Measurements from ENCODE around the gene CDC14A.
"Not testable (repeated sequence)": the region's sequence is repeated elsewhere in the genome, so short reads cannot be mapped to it uniquely, and the experiment has no call there.

CDC14A gene

DNA sequence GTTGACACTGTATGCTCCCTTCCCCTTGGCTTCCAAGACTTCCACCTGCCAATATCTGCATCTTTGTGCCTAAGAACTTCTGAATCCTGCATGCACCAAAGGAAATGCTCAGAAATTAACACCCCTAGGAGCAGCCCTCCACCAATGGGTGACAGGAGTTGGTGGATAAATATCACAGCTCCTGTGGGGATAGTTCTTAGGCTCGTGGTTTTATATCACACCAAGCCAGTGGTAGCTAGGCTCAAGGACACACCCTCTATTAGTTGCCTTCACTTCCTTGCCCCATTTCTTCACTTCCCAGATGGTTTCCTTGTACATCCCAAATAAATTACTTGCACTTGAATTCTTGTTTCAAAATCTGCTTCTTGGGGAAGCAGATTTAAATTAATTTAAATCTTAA lies 16.9 kb upstream of the CDC14A start:
- in situ Hi-C loops (cut with MboI; ENCODE audit: low sequenced_read_pairs) = no loop called here

DNA sequence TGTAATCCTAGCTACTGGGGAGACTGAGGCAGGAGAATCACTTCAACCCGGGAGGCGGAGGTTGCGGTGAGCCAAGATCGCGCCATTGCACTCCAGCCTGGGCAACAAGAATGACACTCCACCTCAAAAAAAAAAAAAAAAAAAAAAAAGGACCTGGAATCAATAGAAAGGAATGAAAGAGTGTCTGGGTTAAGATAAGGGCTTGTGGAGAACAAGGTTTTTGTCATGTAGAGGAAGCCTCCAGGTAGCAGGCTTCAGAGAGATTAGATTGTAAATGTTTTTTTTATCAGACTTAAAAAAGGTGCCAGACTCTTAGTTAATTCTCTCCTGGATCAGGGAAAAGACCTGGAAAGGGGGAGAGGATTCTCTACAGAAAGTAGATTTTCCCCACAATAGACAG lies 14.4 kb upstream of the CDC14A start:
- in situ Hi-C loops (cut with MboI; ENCODE audit: low sequenced_read_pairs) = not testable (repeated sequence)

DNA sequence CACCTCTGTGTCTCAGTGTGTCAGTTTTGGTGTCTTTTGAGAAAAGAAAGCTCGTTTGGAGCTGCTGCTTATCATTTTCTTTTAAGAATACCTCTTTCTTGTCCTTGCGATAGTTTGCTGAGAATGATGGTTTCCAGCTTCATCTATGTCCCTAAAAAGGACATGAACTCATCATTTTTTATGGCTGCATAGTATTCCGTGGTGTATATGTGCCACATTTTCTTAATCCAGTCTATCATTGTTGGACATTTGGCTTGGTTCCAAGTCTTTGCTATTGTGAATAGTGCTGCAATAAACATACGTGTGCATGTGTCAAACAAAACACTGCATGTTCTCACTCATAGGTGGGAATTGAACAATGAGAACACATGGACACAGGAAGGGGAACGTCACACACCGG lies 12.6 kb upstream of the CDC14A start:
- in situ Hi-C loops (cut with MboI; ENCODE audit: low sequenced_read_pairs) = not testable (repeated sequence)

DNA sequence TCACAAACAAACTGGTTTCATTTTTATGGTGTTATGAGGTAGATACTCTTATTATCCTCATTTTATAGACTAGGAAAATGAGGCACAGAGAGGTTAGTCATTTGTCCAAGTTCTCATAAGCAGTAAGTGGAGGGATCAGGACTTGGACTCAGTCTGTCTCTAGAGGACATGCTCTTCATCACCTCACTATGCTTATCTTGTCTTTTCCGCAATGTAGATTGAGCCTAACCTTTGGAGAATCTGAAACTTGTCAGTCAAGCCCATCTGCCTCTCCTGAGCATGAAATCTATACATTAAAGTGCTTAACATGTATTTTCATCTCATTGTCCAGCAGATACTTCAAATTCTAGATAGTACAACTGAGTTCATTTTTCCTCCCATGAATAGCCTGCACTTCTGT lies 11.8 kb upstream of the CDC14A start:
- in situ Hi-C loops (cut with MboI; ENCODE audit: low sequenced_read_pairs) = no loop called here

DNA sequence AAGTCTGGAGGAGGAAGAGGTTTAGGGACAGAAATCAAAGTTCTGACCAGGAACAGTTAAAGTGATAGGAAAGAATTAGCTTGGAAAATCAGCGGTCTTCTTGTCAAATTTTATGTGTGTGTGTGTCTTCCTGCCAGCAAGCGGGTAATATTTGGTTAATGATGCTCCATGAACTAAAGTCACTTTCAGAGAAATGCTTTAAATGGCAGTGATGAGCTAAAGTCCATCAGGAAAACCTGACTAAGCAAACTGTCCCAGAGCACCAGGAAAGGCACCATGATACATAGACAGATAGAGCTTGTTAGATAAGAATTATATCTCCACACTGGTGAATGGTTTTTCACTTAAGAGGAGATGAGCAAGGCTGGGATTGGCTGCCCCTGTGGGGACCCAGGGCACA lies 10.0 kb upstream of the CDC14A start:
- in situ Hi-C loops (cut with MboI; ENCODE audit: low sequenced_read_pairs) = no loop called here

DNA sequence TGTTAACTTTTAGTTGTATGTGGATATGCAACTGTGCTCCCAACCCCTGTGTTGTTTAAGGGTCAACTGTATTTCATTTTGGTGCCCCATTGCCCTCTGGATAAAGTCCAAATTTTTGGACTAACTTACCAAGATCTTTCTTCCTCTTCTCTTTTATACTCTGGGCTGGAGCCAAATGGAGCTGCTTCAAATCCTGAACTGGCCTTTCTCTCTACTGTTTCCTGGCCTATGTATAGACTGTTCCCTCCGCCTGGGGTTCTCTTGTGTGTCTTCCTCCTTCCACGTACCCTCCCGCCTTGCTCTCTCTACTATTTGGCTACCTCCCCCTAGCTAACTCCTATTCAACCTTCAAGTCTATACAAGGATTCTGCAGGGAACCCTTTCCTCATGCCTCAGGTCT lies 8.4 kb upstream of the CDC14A start:
- in situ Hi-C loops (cut with MboI; ENCODE audit: low sequenced_read_pairs) = no loop called here

DNA sequence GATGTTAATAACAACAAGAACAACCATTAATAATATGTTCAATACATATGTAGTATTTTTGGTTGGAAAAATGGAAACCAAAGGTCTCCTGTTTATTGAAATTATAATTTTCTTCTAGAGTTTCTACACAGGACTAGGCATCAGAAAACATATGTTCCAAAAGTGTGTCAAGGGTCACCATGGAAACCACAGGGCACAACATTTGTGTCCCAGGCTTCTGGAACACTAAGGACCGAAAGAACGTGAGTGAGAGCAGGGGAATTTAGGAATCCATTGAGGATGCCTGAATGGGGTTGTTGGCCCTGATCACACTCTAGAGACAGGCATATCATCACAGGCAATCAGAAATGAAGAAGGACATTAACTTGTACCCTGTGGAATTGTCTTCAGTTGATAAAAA lies 7.5 kb upstream of the CDC14A start:
- in situ Hi-C loops (cut with MboI; ENCODE audit: low sequenced_read_pairs) = no loop called here

DNA sequence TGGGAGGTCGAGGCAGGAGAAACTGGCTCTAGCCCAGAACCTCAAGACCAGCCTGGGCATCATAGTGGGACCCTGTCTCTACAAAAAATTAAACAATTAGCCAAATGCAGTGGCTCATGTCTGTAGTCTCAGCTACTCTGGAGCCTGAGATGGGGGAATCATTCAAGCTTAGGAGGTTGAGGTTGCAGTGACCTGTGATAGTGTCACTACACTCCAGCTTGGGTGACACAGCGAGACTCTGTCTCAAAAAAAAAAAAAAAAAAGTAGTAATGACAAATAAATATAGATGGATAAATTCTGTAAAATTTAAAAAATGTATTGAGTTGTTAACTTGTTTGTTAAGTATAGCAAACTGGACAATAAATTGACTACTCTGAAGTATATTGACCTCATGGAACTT lies 5.9 kb upstream of the CDC14A start:
- in situ Hi-C loops (cut with MboI; ENCODE audit: low sequenced_read_pairs) = no loop called here

DNA sequence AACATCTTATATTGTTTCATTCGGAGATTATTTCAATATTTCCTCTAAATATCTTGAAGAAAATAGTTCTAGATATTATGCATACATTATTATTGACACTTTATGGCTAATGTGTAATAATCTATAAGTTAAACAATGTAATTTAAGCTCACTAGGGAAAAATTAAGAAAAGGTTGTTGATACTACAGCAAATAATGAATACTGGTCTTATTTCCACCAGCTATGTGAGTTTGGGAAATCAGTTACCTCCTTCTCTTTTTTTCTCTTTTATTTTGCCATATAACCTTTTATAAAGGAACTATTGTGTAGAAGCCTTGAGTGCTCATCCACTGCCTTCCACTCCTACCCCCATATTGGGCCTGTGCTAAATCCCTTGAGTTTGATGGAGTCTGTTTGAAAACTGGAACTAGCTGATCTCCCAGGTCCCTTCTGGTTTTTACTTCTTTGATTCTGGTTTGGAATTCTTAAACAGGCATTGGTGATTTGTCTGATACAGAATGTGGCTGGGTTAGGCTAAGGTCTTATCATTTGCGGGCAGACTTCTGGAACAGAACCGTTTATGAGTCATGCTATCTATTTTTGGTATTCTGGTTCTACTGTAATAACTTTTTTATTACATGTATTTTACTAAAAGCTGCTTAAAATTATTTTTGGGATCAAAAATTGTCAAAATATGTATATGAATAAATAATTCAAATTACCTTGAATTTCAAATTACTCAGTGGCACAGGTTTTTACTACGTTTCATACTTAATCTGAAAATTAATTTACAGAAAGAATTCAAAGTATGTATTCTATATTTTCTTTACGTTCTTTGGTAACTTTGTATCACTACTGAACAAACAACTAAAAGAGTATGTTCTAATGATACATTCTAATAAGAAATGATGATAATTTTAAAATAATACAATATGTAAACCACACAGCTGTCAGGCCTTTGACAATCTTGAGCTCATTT lies 5.0 kb upstream of the CDC14A start:
- in situ Hi-C loops (cut with MboI; ENCODE audit: low sequenced_read_pairs) = no loop called here

DNA sequence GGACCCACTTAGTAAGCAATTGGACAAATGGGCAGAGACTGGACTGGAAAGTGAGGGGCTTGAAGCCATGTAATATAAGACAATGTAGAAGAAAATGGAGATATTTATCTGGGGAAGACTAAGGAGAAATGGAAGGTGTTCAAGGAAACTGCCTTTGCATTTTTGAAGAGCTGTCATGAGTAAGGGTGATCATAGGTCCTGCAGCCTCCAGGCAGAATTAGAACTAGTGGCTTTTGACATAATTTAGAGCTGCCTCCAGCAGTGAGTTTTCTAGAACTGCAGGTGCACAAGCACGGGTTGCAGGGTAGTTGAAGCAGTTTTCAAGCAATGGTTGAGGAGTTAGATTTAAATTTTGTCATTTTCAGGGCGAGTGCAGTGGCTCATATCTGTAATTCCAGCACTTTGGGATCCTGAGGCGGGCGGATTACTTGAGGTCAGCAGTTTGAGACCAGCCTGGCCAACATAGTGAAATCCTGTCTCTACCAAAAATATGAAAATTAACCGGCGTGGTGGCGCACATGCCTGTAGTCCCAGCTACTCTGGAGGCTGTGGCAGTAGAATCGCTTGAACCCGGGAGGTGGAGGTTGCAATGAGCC lies 3.7 kb upstream of the CDC14A start:
- in situ Hi-C loops (cut with MboI; ENCODE audit: low sequenced_read_pairs) = no loop called here

DNA sequence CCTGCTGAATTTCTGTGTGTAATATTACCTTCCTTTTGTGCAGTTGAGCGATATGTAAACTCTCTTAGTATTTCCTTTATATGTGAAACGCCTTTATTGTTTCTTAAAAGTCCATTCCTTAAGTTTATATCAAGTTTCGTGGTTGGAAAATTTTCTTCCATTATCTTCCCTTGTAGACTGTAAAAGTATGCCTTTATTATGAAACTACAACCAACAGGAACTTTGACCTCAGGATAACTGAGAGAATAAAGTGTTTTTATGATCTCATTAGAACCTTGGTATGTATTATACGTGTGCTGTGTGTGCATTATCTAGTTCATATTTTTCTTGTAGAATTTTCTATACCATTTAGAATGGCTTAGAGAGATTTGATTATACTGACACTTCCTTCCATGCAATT lies 3.1 kb upstream of the CDC14A start:
- in situ Hi-C loops (cut with MboI; ENCODE audit: low sequenced_read_pairs) = no loop called here

DNA sequence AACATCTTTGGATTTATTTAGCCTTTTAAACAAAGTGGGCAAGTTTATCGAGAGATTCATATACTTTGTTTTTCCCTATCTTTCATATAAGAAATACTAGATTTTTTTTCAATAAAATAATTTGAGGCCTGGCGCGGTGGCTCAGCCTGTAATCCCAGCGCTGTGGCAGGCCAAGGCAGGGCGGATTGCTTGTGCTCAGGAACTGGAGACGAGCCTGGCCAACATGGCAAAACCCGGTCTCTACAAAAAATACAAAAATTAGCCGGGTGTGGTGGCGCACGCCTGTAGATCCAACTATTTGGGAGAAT lies 1.6 kb upstream of the CDC14A start:
- in situ Hi-C loops (cut with MboI; ENCODE audit: low sequenced_read_pairs) = no loop called here

DNA sequence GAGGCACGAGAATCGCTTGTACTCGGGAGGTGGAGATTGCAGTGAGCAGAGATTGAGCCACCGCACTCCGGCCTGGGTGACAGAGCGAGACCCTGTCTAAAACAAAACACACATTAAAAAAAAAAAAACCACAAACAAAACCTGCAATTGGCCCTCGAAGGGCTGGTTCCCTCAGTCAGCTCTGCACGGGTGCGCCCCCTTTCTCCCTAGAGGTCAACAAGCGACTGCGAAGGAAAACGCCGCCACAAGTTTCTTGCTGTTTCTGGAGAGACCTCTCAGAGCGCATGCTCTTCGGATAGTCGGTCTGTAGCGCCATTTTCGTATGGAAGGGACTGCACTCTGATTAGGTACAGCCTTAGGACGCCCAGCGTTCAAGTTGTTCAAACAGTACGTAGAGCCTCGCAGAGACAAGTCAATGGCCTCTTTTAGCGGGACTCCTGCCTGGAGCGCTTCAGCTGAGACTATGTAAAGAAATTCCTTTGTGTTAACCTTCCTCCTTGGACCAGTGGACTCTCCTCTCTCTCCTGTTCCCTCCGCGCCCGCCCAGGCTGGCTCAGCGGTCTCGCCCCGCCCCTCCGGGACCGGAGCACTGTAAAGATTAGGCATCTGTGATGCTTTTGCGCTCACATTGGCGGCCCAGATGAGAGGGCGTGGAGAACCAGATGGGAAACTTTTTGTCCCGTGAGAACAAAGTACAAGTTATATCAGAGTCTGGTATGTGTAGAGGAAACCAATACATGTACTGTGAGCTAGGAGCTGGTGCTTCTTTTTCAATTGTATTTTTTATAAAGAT lies 1.0 kb upstream of the CDC14A start:
- in situ Hi-C loops (cut with MboI; ENCODE audit: low sequenced_read_pairs) = no loop called here

DNA sequence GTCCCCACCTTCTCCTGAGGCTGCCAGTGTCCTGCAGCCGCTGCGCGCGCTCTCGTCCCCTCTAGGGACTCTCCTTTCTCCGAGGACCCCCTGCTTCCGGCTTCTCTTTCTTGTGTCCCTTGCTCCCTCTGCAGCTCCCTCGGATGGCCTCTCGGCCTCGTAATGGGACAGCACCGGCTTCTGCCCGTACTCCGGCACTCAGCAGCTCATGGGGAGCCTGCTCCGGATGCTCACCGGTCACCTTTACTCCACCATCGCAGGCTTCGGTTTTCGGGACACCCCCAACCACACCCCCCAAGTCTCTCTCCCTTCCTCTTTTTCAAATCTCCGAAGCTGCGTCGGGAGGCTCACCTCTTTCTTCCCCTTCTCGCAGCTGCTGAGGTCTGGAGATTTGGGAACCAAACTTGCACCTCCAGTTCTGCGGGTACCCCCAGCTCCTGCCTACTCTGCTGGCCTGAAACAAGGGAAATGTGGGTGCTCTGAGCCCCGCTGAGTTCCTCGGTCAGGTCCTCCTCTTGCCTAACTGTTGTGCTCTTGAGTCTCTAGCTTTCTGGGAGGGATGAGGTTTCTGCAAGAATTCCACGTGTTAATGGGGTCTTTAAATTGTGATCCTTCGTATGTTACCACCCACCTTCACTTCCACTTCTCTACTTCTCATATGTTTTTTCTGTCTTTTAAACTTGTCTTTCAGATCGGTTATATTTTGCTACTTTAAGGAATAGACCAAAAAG lies 930 bp downstream of the CDC14A start:
- in situ Hi-C loops (cut with MboI; ENCODE audit: low sequenced_read_pairs) = no loop called here

DNA sequence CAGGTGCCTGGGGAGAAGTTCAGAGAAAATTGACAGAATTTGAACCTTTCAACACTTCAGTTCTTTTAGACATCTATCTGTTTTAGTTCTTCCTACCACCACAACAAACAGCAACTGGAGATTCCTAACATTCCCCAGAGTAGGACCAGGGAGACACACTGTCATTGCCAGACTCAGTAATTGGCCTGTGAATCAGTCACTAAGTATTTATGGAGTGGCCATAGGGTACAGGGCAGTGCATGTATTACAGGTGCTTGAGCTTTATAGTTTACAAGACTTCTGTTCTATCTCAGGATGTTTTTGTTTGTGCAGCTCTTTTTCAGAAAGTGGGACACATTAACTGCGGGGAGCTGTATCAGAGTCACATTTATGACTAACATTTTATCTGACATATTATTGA lies 1.7 kb downstream of the CDC14A start:
- in situ Hi-C loops (cut with MboI; ENCODE audit: low sequenced_read_pairs) = no loop called here

DNA sequence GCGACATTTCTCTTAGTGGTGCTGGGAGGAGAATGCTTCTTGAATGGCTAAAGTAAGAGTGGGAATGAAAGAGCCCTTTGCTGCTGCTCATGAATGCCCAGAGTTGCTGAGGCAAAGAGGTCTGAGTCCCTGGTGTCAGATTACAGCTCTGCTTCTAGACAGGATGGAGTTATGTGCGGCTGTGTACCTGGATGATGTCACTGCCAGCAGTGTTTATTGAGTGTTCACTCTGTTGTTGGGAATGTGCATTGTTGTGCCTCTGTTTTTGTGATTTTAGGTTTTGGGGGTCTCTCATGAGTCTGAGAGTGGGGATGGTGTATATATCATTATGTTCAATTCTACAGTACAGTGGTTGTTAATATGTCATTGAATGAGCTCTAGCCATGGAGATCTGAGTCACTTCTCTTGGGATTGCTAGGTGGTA lies 2.7 kb downstream of the CDC14A start:
- in situ Hi-C loops (cut with MboI; ENCODE audit: low sequenced_read_pairs) = no loop called here

DNA sequence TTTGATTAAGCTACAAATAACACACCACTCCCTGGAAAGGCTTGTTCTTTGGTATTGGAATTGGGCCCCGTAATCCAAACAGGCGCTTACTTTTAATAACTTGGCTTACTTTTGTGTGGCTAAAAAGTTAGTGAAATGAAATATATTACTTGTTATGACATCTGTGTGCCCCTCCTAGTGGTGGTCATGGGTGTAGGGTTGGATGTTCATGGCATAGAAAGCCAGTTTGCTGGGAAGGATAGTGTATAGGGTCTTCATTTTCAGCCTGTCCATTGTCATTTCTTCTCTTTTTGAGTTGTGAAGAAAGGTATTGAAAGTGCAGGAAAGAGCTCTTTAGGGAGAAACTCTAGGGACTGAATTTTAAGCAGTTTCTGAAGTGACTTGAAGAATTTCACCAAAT lies 5.9 kb downstream of the CDC14A start:
- in situ Hi-C loops (cut with MboI; ENCODE audit: low sequenced_read_pairs) = no loop called here

DNA sequence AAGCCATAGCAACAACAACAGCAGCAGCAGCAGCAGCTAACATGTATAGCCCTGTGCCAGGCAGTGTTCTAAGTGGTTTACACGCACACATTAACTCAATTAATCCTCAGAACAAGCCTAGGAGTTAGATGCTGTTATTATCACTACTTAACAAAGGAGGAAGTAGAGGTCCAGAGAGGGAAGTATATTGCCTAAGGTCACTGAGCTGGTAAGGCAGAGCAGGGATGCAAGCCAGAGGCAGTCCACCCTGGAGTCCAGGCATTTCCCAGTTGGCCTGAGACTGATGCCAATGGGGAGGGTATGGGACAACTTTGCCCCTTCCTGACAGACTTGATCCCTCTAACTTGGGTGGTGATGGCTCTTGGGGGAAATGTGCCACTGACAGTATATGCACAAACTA lies 6.8 kb downstream of the CDC14A start:
- in situ Hi-C loops (cut with MboI; ENCODE audit: low sequenced_read_pairs) = no loop called here

DNA sequence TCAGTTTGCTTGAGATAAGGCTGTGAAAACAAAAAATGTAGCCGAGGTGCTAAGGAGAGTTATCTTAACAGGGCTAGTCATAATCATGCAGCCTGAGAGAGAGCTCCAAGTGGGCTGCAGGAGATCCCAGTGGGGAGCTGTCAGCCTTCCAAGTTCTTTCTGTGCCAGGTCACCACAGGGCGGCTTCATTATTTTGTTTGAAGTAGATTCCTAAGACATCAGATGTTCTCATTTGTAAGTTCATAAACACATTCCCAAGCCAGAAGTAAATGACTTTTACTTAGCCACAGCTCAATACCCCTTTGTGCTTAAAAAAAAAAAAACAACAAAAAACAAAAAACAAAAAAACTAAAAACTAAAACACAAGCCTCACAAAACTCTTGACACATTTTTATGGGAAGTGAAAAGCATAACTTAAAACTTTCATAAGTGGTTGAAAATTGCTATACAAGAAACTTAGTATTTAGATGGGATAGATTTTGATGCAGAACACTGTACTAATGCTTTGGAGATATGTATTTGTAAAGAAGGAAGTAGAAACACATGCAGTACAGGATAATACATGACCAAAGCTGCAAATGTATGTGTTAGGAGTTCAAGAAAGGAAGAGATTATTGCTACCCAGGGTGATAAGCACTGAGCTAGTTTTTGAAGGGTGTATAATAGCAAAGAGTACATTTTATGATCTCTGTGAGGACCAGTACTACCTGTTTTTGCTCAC lies 8.6 kb downstream of the CDC14A start:
- in situ Hi-C loops (cut with MboI; ENCODE audit: low sequenced_read_pairs) = no loop called here

DNA sequence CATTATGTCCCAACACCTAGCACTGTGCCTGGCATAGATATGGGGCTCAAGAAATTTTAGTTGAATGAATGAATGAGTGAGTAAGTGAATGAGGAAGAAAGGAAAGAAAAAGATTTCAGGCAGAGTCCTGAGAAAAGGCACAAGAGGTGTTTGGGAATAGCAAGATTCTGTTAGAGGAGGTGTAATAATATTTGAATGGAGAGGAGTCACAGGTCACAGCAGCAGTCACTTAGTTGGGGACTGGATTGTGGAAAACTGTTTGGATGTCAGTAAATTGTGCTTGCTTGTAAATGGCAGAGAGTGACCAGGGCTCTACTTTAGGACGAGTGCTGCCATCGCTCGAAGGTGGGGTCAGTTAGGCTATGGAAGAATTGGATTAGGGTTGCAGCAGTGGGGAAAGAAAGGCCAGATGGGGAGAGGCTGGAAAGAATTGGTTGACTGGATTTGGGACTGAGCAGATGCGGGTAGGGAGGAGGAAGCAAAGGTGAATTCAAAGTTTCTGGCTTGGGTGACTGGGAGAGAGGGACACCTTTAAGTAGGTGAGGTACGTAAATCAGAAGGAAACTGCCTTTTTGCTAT lies 9.3 kb downstream of the CDC14A start:
- in situ Hi-C loops (cut with MboI; ENCODE audit: low sequenced_read_pairs) = no loop called here

Measured in HL-60/S4 (cell line).